B cell (primary cell): ENCODE data around the gene PFKFB3. TPM values are rescaled to one million over a fixed set of nuclear protein-coding genes. Genes with fewer than 3 reads are reported as not detected.

ENCODE experiments used
- ATAC-seq: fragments of 200-7000 bp; cut with Tn5 transposase; one replicate; pipeline ENCODE4 v1.10.0; 2021; ENCODE audit warnings: low read depth, mild to moderate bottlenecking, moderate number of reproducible peaks, moderate library complexity
- CTCF ChIA-PET: fragments of 350-600 bp; sonication (Branson Sonifier 250); formaldehyde crosslinking; loops from one replicate; lab custom pipeline; 2021; ENCODE audit warnings: antibody characterized with exemption, inconsistent platforms; lab: Charles Lee
- POLR2A ChIA-PET: fragments of 350-600 bp; sonication (Branson Sonifier 250); formaldehyde crosslinking; loops from one replicate; lab custom pipeline; 2021; ENCODE audit warnings: antibody characterized with exemption; lab: Charles Lee
- DNase-seq: peaks from one replicate; pipeline ENCODE4 v3.0.0; 2013
- H2AFZ ChIP-seq: 2 replicates; pipeline ENCODE4 v1.6.1; 2012; ENCODE audit warnings: mild to moderate bottlenecking, low read depth, low read length; ENCODE audit not compliant: insufficient read depth, poor library complexity, severe bottlenecking
- H3K27ac ChIP-seq, 2 donors: 1 replicate in 1 of 2; 2 replicates in 1 of 2; pipeline ENCODE4 v1.5.1; 2012 to 2013; ENCODE audit warnings: low read length in 2 of 2, mild to moderate bottlenecking in 2 of 2, moderate library complexity in 1 of 2
- H3K27me3 ChIP-seq, 4 experiments: fragments of 200-600 bp in 1 of 4; sonication (generic) in 1 of 4; replicated peaks in 1 of 4; 1 replicate in 2 of 4; 2 replicates in 2 of 4; pipeline versions ENCODE4 v1.6.1 to v1.7.0; 2013 to 2016; ENCODE audit warnings: low read length in 3 of 4, mild to moderate bottlenecking in 2 of 4, mixed read lengths in 1 of 4, moderate library complexity in 1 of 4; ENCODE audit not compliant: insufficient read depth in 4 of 4, control insufficient read depth in 3 of 4; ENCODE audit errors: control extremely low read depth in 1 of 4
- H3K36me3 ChIP-seq, 2 experiments: replicated peaks in 1 of 2; 1 replicate in 1 of 2; 2 replicates in 1 of 2; pipeline versions ENCODE4 v1.6.1 to v1.7.1; 2013; ENCODE audit warnings: low read length in 1 of 2; ENCODE audit not compliant: insufficient read depth in 2 of 2, control insufficient read depth in 1 of 2; ENCODE audit errors: control extremely low read depth in 1 of 2, extremely low read depth in 1 of 2
- H3K4me1 ChIP-seq, 2 donors: fragments of 200-600 bp in 1 of 2; sonication (generic) in 1 of 2; 1 replicate in 1 of 2; 2 replicates in 1 of 2; pipeline versions ENCODE4 v1.5.1 to v1.6.1; 2013 to 2017; ENCODE audit warnings: low read length in 2 of 2; ENCODE audit not compliant: control insufficient read depth in 2 of 2, insufficient read depth in 2 of 2
- H3K4me2 ChIP-seq: replicated peaks from 2 replicates; pipeline ENCODE3; 2012; ENCODE audit warnings: mild to moderate bottlenecking, low read depth, low read length; ENCODE audit not compliant: poor library complexity, severe bottlenecking
- H3K4me3 ChIP-seq, 5 experiments: fragments of 200-600 bp in 1 of 5; sonication (generic) in 1 of 5; 1 replicate in 3 of 5; 2 replicates in 2 of 5; pipeline versions ENCODE4 v1.5.1 to v1.7.0; 2011 to 2016; ENCODE audit warnings: low read length in 4 of 5, mild to moderate bottlenecking in 4 of 5, low read depth in 2 of 5, control low read depth in 1 of 5, moderate library complexity in 1 of 5; ENCODE audit not compliant: insufficient read depth in 1 of 5; ENCODE audit errors: control extremely low read depth in 1 of 5, extremely low read depth in 1 of 5
- H3K79me2 ChIP-seq: fragments of 200-600 bp; sonication (generic); one replicate; pipeline ENCODE4 v1.6.0; 2016; ENCODE audit warnings: low read length; ENCODE audit not compliant: control insufficient read depth, insufficient read depth
- H3K9ac ChIP-seq: fragments of 200-600 bp; sonication (generic); 2 replicates; pipeline ENCODE4 v1.6.1; 2017; ENCODE audit warnings: mild to moderate bottlenecking, low read length, moderate library complexity
- H3K9me3 ChIP-seq, 3 donors: one replicate each; pipeline versions ENCODE4 v1.6.1 to v1.7.1; 2013; ENCODE audit warnings: low read length in 2 of 3; ENCODE audit not compliant: control insufficient read depth in 2 of 3, insufficient read depth in 1 of 3; ENCODE audit errors: control extremely low read depth in 1 of 3
- H4K20me1 ChIP-seq: 2 replicates; pipeline ENCODE4 v1.6.0; 2012; ENCODE audit warnings: mild to moderate bottlenecking, low read length; ENCODE audit not compliant: insufficient read depth, control insufficient read depth, poor library complexity, severe bottlenecking
- H3K27ac Mint-ChIP-seq: one replicate; pipeline ENCODE4 v1.8.0; 2021; ENCODE audit warnings: mixed read lengths
- H3K27me3 Mint-ChIP-seq: one replicate; pipeline ENCODE4 v1.8.0; 2021; ENCODE audit warnings: mixed read lengths
- H3K4me1 Mint-ChIP-seq: one replicate; pipeline ENCODE4 v1.8.0; 2021; ENCODE audit warnings: mixed read lengths
- H3K4me3 Mint-ChIP-seq: one replicate; pipeline ENCODE4 v1.8.0; 2021; ENCODE audit warnings: mixed read lengths
- H3K9me3 Mint-ChIP-seq: one replicate; pipeline ENCODE4 v1.8.0; 2022; ENCODE audit warnings: mixed read lengths; ENCODE audit not compliant: insufficient read depth
- EZH2 ChIP-seq: IDR thresholded peaks from 2 replicates; pipeline ENCODE4 v1.6.1; 2012; ENCODE audit warnings: borderline replicate concordance, low read depth, mild to moderate bottlenecking, moderate library complexity, low read length; ENCODE audit not compliant: insufficient read depth, poor library complexity, severe bottlenecking
- WGBS: methylation state at CpG from one replicate; pipeline ENCODE4 v1.1.5; 2013; ENCODE audit warnings: missing lambda C conversion rate; ENCODE audit not compliant: insufficient coverage; 5-methylcytosine and 5-hydroxymethylcytosine counted together
- intact Hi-C: fragments of 100-400 bp; cut with micrococcal nuclease; formaldehyde crosslinking; loops from one replicate; pipeline ENCODE4 v1.10.0; 2022
- polyA plus RNA-seq: library from polyadenylated mRNA; depleted of rRNA; stranded (reverse); fragments of >200 nt; gene quantifications from 2 replicates; pipeline ENCODE4 v1.2.3, GENCODE V29; 2012
- total RNA-seq, 2 donors: library from RNA; stranded (reverse); fragments of 120-200 nt in 1 of 2; gene quantifications; 1 replicate in 1 of 2; 2 replicates in 1 of 2; pipeline versions ENCODE4 v1.2.3 to v1.2.4, GENCODE V29; 2013 to 2022
- TF ChIP-seq, protein P1 (sequence below): fragments of 200-600 bp; IDR thresholded peaks from one replicate; pipeline ENCODE4 v1.8.0; 2022; ENCODE audit warnings: antibody characterized with exemption, mild to moderate bottlenecking

The PFKFB3 gene
- total and polyA plus RNA-seq, 2 donors (not counting 1 experiment from before 2014, with no cell fraction given): 13.2 to 239 TPM

DNA sequence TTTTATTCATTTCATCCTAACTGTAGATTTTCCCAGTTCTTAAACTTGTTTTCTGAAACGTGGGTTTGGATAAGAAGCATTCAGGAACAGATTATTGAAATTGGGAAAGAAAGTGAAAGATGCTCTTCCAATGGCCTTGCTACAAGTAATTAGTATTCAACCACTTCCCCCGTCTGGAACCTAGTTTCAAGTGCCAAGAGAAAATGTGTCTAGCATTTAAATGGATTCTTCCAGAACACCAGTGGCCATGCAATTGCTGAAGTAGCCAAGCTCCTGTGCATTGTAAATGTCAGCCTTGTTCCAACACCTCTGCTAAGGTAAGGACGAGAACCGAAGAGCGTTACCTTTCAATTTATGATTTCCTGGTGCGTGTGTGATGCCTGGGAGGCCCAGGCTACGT, 68.2 kb downstream of the PFKFB3 start:
- TF ChIP-seq, protein P1, sequence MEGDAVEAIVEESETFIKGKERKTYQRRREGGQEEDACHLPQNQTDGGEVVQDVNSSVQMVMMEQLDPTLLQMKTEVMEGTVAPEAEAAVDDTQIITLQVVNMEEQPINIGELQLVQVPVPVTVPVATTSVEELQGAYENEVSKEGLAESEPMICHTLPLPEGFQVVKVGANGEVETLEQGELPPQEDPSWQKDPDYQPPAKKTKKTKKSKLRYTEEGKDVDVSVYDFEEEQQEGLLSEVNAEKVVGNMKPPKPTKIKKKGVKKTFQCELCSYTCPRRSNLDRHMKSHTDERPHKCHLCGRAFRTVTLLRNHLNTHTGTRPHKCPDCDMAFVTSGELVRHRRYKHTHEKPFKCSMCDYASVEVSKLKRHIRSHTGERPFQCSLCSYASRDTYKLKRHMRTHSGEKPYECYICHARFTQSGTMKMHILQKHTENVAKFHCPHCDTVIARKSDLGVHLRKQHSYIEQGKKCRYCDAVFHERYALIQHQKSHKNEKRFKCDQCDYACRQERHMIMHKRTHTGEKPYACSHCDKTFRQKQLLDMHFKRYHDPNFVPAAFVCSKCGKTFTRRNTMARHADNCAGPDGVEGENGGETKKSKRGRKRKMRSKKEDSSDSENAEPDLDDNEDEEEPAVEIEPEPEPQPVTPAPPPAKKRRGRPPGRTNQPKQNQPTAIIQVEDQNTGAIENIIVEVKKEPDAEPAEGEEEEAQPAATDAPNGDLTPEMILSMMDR: no peak
- no peak for TF ChIP-seq EZH2
- WGBS: 91% methylated on average over 6 of the region's 7 CpGs
- intact Hi-C loops: loop anchor here (10.0 kb wide), 1 partner anchor 114 kb away; no protein-coding TSS in a partner anchor
- H3K27me3 Mint-ChIP-seq: no peaks in the 10 kb centered on the region
- Histone ChIP-seq H2AFZ (no peak overlapping the region), H3K79me2 (no peaks in the 10 kb centered on the region), H3K4me2 (no peak overlapping the region), H3K27ac (no peak overlapping the region), H3K9ac (no peak overlapping the region), H3K4me3 (no peak overlapping the region), H3K27me3 (peaks cover 0 to 5% (median 0%) of the 10 kb centered on the region in 4 experiments), H3K36me3 (no peaks in the 10 kb centered on the region), H3K4me1 (peaks cover 7 to 30% of the 10 kb centered on the region in 2 donors), H4K20me1 (no peaks in the 10 kb centered on the region), H3K9me3 (peaks cover 0 to 6% (median 0%) of the 10 kb centered on the region in 3 donors)
- ATAC-seq (no peak), DNase-seq (no peak)
- H3K9me3 Mint-ChIP-seq: no peaks in the 10 kb centered on the region
- peaks cover 47% of the 10 kb centered on the region for H3K4me1 Mint-ChIP-seq
- peak overlapping the region; percentile 68 for H3K4me3 Mint-ChIP-seq
- CTCF ChIA-PET: interaction anchor here (1.0 to 1.3 kb wide), 4 partner anchors 11 to 131 kb away, joined by 3 to 4 read pairs (median 4); no protein-coding TSS in a partner anchor
- POLR2A ChIA-PET: interaction anchor here (0.6 kb wide), 1 partner anchor 17 kb away, joined by 4 read pairs; no protein-coding TSS in a partner anchor
- H3K27ac Mint-ChIP-seq: no peak overlapping the region

DNA sequence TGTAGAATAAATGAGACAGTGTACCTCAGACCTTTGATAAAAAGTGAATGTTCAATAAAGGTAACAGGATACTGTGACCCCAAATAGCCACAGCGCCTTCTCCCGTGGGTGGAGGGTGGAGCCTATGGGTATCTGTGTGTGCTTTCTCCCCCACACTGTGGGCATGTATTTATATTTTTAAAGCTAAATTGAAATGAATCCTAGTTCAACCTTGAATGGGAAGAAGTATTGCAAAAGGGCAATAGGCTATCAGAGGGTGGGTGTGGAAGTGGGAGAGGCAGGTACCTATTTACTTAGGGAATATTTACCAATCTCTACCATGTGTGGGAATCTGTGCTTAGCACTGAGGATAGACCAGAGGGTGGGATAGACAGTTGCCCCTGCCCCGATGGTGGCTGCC, 68.9 kb downstream of the PFKFB3 start:
- Histone ChIP-seq H3K36me3 (no peaks in the 10 kb centered on the region), H3K4me1 (peaks cover 7 to 31% of the 10 kb centered on the region in 2 donors), H2AFZ (no peak overlapping the region), H3K4me2 (no peak overlapping the region), H3K9ac (no peak overlapping the region), H3K79me2 (no peaks in the 10 kb centered on the region), H4K20me1 (no peaks in the 10 kb centered on the region), H3K4me3 (no peak overlapping the region), H3K27ac (no peak overlapping the region), H3K9me3 (peaks cover 0 to 6% (median 0%) of the 10 kb centered on the region in 3 donors), H3K27me3 (peaks cover 0 to 5% (median 0%) of the 10 kb centered on the region in 4 experiments)
- H3K4me1 Mint-ChIP-seq: peaks cover 48% of the 10 kb centered on the region
- no peak overlapping the region for H3K4me3 Mint-ChIP-seq
- no peak for DNase-seq
- TF ChIP-seq, protein P1: no peak
- no peak for TF ChIP-seq EZH2
- no peak overlapping the region for H3K27ac Mint-ChIP-seq
- POLR2A ChIA-PET: no interaction called here
- CTCF ChIA-PET: interaction anchor here (1.3 kb wide), 1 partner anchor 129 kb away, joined by 4 read pairs; no protein-coding TSS in a partner anchor
- ATAC-seq: no peak
- no peaks in the 10 kb centered on the region for H3K9me3 Mint-ChIP-seq
- no peaks in the 10 kb centered on the region for H3K27me3 Mint-ChIP-seq
- 100% methylated on average over 1 of the region's 3 CpGs for WGBS
- intact Hi-C loops: loop anchor here (10.0 kb wide), 1 partner anchor 113 kb away; no protein-coding TSS in a partner anchor
